Measurements from ENCODE around the gene ITGAX.
"Not testable (repeated sequence)": the region's sequence is repeated elsewhere in the genome, so short reads cannot be mapped to it uniquely, and the experiment has no call there.

Gene ITGAX

DNA sequence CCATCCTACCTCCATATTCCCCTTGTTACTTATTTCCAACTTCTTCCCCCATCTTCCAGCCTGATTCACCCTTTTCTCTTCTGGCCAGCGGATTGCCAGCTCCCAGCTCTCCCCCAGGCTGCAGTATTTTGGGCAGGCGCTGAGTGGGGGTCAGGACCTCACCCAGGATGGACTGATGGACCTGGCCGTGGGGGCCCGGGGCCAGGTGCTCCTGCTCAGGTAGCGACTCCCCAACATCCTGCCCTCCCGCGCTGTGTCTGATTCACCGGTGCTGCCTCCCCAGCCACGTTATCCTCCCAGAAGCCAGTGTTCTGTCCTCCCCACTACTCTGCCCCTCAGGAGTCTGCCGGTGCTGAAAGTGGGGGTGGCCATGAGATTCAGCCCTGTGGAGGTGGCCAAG is 57.8 kb downstream of the ITGAX start:
- no peak for DNase-seq

GRCh38 chr16:31413381-31413780 is 58.4 kb downstream of the ITGAX start:
- no peak for DNase-seq

DNA sequence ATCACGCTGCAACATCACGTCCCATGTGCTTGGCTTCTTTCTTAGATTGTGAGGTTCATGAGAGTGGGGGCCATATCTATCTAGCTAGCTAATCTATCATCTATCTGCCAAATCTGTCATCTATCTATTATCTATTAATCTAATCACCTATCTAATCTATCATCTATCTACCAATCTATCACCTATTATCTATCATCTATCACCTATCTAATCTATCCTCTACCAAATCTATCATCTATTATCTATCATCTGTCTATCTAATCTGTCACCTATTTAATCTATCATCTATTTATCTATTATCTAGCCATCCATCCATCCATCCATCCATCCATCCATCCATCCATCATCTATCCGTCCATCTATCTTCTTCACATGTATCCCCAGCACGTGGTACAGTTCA is 59.0 kb downstream of the ITGAX start:
- DNase-seq, result no peak

DNA sequence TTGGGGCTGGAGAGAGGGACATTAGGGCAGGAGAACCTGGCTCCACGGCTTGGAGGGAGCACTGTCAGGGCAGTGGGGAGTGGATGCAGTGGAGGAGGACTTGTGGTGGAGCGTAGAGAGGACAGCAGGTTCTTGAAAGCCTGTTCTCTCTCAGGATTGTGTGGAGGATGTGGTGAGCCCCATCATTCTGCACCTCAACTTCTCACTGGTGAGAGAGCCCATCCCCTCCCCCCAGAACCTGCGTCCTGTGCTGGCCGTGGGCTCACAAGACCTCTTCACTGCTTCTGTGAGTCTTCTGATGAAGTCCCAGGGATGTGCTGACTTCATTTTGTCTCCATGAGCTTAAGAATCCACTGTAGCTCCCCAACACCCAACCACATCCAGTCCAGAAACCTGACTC is 59.7 kb downstream of the ITGAX start:
- no peak for DNase-seq

DNA sequence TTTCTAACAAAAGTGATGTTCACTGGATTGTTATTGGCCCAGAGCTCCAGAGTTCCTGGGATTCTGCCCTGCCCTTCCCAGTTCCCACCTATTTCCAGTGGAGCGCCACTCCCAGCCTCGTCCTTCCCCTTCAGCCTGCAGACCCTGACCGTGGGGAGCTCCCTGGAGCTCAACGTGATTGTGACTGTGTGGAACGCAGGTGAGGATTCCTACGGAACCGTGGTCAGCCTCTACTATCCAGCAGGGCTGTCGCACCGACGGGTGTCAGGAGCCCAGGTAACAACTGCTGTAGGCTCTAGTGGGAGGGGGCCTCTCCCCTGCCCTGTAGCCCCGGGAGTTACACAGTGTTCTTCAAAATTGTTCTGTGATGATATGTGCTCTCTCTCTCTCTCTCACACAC is 61.4 kb downstream of the ITGAX start:
- no peak for DNase-seq

DNA sequence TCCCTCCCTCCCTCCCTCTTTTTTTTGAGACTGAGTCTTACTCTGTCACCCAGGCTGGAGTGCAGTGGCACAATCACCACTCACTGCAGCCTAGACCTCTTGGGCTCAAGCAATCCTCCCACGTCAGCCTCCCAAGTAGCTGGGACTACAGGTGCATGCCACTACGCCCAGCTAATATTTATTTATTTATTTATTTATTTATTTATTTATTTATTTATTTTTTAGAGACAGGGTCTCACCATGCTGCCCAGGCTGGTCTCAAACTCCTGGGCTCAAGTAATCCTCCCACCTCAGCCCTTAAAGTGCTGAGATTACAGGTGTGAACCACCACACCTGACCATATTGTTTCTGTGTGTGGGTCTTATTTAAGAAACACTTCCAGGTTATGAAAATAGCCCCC is 62.1 kb downstream of the ITGAX start:
- not testable (repeated sequence) for DNase-seq

- no peak for DNase-seq
These were observed 62.9 kb downstream of the ITGAX start for GRCh38 chr16:31417916-31418315.

DNA sequence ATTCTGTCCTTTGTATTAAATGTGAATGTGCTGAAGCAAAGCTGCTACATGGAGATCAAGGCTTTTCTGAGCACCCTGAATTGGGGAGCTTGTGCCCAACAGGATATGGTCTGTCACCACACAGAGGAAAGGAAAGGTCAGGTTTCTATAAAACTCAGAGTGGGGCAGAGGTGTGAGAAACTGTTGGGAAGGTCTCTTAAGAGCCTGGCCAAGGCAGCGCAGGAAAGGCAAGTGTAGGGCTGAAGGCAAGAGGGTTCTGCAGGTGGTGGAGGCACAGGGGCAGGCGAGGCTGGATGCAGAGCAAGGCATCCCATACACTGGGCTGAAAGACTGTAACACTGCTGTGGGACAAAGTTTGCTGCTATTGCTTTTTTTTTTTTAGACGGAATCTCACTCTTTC is 65.1 kb downstream of the ITGAX start:
- no peak for DNase-seq

GRCh38 chr16:31421587-31421986 is 66.6 kb downstream of the ITGAX start:
- peak; percentile 22 for DNase-seq

GRCh38 chr16:31423241-31423640 is 68.3 kb downstream of the ITGAX start:
- no peak for DNase-seq

- DNase-seq, result no peak
These were observed 68.8 kb downstream of the ITGAX start for GRCh38 chr16:31423801-31424200.

DNA sequence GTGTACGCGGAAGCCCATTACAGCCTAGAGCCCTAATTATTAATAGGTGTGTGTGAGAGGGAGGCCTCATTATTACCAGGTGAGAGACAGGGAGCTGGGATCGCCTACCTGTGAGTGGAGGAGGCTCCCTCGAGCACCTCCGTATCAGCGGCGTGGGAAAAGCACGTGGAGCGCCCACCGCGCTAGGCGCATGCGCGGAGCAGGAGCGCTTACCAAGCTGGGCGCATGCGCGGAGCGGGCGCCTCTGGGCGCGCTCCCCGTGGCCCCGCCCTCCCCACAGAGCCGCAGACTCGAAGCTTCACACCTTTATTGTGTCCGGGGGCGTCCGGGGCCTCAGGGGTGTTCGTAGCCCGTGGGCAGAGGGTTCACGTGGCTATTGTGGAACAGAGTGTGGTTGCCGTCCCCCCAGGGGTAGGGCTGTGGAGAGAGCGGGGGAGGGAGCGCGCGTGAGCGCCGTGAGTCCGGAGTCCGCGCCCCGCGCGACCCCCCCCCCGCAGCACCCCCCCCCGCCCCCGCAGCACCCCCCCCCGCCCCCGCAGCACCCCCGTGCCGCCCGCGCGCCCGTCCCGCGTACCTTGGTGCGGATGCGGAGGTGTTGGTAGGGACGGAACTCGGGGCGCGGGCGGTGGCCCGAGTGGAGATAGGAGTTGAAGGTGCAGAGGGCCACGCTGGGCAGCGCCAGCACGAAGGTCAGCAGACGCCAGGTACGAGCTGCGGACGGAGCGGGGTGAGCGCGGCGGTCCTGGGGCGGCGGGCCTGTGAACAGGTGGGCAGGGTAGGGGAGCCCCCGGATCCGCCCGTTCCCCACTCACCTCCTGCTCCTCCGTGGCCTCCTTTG is 72.7 kb downstream of the ITGAX start:
- DNase-seq, result peak; percentile 75

DNA sequence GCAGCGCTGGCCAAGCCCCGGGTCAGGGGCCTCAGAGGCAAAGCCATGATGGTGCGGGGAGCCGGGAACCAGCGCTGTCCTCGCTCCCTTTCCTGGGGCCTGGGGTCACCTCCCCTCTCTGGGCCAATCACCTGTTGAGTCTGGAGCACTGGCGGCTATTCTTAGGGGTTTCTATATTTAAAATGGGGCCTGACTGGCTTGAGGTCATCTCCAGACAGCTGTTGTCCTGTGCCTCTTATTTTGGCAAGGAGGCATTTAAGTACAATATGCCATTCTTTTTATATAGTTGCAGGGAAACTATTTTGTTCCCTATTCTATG is 73.3 kb downstream of the ITGAX start, which contains the start of gene COX6A2:
Gene COX6A2 (minus strand): TSS at position 82 of the 319 bp plus-strand sequence. CDS start 35 bp downstream, at position 47.
- no peak for DNase-seq

GRCh38 chr16:31428638-31429247 is 73.8 kb downstream of the ITGAX start:
- no peak for DNase-seq

GRCh38 chr16:31429314-31429713 is 74.3 kb downstream of the ITGAX start:
- no peak for DNase-seq

DNA sequence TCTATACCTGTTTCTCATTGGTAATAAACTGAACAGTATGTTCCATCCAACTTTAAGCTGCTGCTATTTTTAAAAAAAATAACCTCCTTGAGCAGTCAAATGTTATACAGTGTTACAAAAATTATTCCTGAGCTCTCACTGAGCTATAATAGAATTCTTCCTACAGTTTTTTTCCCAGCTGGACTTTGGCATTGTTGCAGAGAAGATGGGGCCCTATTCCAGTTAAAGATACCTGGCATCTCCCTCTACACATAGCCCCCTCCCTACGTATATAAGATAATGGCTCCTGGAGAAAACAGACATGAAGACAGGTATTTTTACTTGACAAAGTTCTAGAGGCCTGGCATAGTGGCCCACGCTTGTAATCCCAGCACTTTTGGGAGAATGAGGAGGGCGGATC is 74.8 kb downstream of the ITGAX start:
- DNase-seq, result no peak

DNA sequence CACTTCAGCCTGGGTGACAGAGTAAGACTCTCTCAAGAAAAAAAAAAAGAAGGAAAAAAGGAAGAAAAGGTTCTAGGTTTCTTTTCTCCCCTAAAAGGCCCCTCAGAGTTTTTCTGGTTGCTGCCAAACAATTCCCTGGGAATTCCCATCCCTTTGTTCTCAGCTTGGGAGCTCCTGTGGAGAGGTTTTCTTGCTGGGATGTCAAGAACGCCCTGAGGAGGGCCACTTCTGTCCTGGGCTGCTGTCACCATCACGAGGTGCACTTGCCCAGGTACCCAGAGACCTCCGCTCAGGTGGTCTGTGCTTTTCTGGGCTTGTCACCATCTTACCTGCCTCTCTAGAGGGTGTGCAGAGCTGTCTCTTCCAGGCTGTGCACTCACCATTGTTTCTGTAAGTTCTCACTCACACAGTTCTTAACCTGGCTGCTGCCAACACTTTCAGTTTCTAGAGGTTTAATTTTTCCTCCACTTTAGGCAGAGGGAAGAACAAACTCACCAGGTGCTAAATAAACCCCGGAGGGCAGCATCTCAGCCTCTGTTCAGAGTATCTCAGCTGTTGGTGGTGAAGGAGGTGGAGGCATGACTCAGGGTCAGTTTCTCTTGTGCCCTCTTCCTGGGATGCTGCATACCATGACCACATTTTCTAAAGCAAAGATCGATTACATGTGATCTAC is 75.5 kb downstream of the ITGAX start:
- no peak for DNase-seq

All from stimulated activated CD4-positive, alpha-beta T cell treated with anti-CD3 and anti-CD28 coated beads, Interleukin-4, amount 100 ng/mL, for 1 hour (primary cell).